ENCODE data around the gene FOXN1. TPM values are rescaled to one million over a fixed set of nuclear protein-coding genes. Genes with fewer than 3 reads are reported as not detected.
"Not testable (repeated sequence)": the region's sequence is repeated elsewhere in the genome, so short reads cannot be mapped to it uniquely, and the experiment has no call there.

FOXN1 gene
- total and polyA plus RNA-seq, 10 donors = not detected

DNA sequence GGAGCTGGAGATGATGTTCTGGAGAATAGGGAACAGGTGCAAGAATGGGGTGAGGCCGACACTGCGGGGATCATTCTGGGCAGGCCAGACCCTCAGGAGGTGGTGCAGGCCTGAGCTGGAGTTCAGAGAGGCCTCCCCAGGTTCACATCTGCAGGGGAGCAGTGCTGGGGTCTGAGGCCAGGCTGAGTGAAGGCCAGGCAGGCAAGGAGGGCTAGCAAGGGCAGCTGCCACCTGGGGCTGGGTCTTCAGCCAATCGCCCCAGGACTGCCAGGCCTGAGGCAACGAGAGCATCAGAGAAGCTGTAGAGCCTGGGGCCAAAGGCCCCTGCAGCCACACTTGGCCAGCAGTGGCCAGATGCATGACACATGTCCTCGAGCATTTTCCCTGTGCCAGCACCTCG is 14.5 kb downstream of the FOXN1 start:
- 70 to 89% (median 79%) methylated on average over 4 to 6 of the region's 6 CpGs for WGBS, 5 donors
- no peak for DNase-seq
- intact Hi-C loops (cut with DNase I; ENCODE audit: low total_unique reads) = no loop called here
- no peaks in the 10 kb centered on the region for H3K27me3 ChIP-seq (replicated peaks in 1 of 7)
- TF ChIP-seq POLR2A (IDR thresholded peaks at IDR 0.05) (no peak), POLR2AphosphoS5 (IDR thresholded peaks at IDR 0.05) (no peak)
- TF ChIP-seq, protein P1, sequence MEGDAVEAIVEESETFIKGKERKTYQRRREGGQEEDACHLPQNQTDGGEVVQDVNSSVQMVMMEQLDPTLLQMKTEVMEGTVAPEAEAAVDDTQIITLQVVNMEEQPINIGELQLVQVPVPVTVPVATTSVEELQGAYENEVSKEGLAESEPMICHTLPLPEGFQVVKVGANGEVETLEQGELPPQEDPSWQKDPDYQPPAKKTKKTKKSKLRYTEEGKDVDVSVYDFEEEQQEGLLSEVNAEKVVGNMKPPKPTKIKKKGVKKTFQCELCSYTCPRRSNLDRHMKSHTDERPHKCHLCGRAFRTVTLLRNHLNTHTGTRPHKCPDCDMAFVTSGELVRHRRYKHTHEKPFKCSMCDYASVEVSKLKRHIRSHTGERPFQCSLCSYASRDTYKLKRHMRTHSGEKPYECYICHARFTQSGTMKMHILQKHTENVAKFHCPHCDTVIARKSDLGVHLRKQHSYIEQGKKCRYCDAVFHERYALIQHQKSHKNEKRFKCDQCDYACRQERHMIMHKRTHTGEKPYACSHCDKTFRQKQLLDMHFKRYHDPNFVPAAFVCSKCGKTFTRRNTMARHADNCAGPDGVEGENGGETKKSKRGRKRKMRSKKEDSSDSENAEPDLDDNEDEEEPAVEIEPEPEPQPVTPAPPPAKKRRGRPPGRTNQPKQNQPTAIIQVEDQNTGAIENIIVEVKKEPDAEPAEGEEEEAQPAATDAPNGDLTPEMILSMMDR (IDR thresholded peaks at IDR 0.05 in 8 of 11, conservative IDR thresholded peaks at IDR 0.05 in 3 of 11) = no peak
- no peaks in the 10 kb centered on the region for H3K36me3 ChIP-seq
- no peak overlapping the region for H3K4me3 ChIP-seq
- H3K27ac ChIP-seq = no peak overlapping the region
- H3K9me3 ChIP-seq = no peaks in the 10 kb centered on the region
- H3K4me1 ChIP-seq = peaks cover 0 to 9% (median 2%) of the 10 kb centered on the region in 6 donors

DNA sequence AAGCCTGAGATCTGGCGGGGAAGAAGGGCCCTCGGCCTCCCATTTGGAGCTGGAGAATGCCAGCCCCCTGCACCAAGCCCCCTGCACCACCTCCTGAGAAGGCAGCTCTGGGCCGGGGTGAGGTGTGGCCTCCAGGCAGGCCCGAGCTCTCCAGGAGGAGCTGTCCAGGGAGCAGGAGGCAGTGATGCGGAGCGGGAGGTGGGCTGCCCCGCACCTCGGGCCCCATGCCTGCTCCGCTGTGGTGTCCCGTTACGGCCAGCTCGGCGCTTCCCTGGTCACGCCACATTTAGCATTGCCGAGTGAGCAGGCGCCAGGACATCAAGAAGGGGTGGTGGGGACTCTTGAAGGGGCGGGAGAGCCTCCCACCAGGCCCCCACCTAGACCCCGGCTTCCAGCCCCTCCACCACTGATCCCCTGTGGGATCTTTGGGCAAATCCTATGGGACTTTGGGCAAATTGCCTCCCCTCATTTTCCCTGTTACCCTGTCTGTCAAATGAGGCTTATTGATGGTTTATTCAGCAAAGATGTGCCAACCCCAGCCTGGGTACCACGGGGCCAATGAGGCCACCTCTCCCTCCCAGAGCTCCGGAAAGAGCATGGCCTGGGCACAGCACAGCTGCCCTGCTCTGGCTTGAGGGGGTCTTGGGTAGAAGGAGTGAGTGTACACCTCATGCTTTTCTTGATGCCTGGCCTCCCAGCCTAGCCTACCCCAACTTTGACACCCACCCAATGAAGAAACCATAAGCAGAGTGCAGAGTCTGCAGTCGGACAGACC is 15.3 kb downstream of the FOXN1 start:
- H3K27ac ChIP-seq = no peak overlapping the region
- H3K36me3 ChIP-seq = no peaks in the 10 kb centered on the region
- TF ChIP-seq POLR2AphosphoS5 (IDR thresholded peaks at IDR 0.05) = no peak
- TF ChIP-seq POLR2A (IDR thresholded peaks at IDR 0.05) = no peak
- TF ChIP-seq, protein P1 (IDR thresholded peaks at IDR 0.05 in 8 of 11, conservative IDR thresholded peaks at IDR 0.05 in 3 of 11) = no peak
- peaks cover 0 to 9% (median 2%) of the 10 kb centered on the region in 6 donors for H3K4me1 ChIP-seq
- H3K4me3 ChIP-seq = no peak overlapping the region
- 83 to 94% (median 88%) methylated on average over 14 to 21 of the region's 21 CpGs for WGBS, 5 donors
- no peak for DNase-seq
- no peaks in the 10 kb centered on the region for H3K27me3 ChIP-seq (replicated peaks in 1 of 7)
- intact Hi-C loops (cut with DNase I; ENCODE audit: low total_unique reads) = no loop called here
- no peaks in the 10 kb centered on the region for H3K9me3 ChIP-seq

DNA sequence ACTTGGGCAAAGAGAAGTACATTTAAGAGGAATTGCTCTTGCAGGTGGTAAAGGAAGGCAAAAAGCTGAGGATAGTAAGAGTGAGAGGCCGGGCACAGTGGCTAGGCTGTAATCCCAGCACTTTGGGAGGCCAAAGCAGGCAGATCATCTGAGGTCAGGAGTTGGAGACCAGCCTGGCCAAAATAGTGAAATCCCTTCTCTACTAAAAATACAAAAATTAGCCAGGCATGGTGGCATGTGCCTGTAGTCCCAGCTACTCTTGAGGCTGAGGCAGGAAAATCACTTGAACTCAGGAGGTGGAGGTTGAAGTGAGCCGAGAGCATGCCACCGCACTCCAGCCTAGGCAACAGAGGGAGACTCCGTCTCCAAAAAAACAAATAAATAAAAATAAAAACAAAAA is 16.1 kb downstream of the FOXN1 start:
- H3K27ac ChIP-seq; H3K27me3 ChIP-seq (replicated peaks in 1 of 7); H3K36me3 ChIP-seq; H3K9me3 ChIP-seq; intact Hi-C loops (cut with DNase I; ENCODE audit: low total_unique reads); DNase-seq; H3K4me1 ChIP-seq; H3K4me3 ChIP-seq: not testable (repeated sequence)
- 90 to 94% (median 93%) methylated on average over 4 of the region's 4 CpGs for WGBS, 5 donors

DNA sequence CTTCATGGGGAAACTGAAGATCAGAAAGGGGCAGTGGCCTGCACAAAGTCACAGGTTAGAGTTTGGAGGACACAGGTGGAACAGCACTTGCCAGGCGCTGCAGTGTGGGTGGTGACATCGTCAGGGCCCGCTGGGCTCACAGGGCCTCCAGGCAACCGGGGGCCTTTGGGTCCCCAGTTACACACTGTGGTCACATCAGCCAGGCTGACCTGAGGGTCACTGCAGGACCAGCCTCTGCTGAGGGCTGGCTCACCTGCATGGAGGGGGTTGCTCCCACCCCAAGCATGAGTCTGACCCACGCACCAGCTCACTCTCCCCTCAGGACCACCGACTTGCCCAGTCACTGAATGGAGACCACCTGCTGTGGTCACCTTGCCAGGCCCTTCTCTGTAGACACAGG is 17.0 kb downstream of the FOXN1 start:
- intact Hi-C loops (cut with DNase I; ENCODE audit: low total_unique reads) = no loop called here
- WGBS, 5 donors = 81 to 96% (median 87%) methylated on average over 4 to 6 of the region's 6 CpGs
- TF ChIP-seq, protein P1 (IDR thresholded peaks at IDR 0.05 in 8 of 11, conservative IDR thresholded peaks at IDR 0.05 in 3 of 11) = no peak
- TF ChIP-seq POLR2AphosphoS5 (IDR thresholded peaks at IDR 0.05) (no peak), POLR2A (IDR thresholded peaks at IDR 0.05) (no peak)

More for the DNA sequence above, 17.0 kb downstream of the FOXN1 start:
- Histone ChIP-seq H3K9me3 (no peaks in the 10 kb centered on the region), H3K27me3 (replicated peaks in 1 of 7) (no peaks in the 10 kb centered on the region), H3K36me3 (no peaks in the 10 kb centered on the region), H3K27ac (no peak overlapping the region), H3K4me1 (peaks cover 0 to 9% (median 2%) of the 10 kb centered on the region in 6 donors), H3K4me3 (no peak overlapping the region)
- DNase-seq = no peak
